ENCODE measurements around the gene SPAG16. TPM values are rescaled to one million over a fixed set of nuclear protein-coding genes. Genes with fewer than 3 reads are reported as not detected.

SPAG16 gene
- total RNA-seq, 1 experiment from 2014 or later = 0.30 TPM

- Histone ChIP-seq H2AFZ (ENCODE audit: low read depth, low read length, poor library complexity, severe bottlenecking) (no peak overlapping the region), H3K36me3 (ENCODE audit: control insufficient read depth in 1 of 2, insufficient read depth in 2 of 2, low read length in 2 of 2) (no peaks in the 10 kb centered on the region), H3K4me2 (ENCODE audit: low read length) (no peak overlapping the region), H3K4me1 (ENCODE audit: control insufficient read depth in 1 of 2, insufficient read depth in 2 of 2, low read length in 2 of 2) (0 out of 4 replicates have a peak, but pooled peaks cover 0 to 2% of the 10 kb centered on the region in 2 experiments), H3K9me3 (ENCODE audit: control insufficient read depth in 1 of 2, insufficient read depth in 1 of 2, low read depth in 1 of 2, low read length in 2 of 2) (no peaks in the 10 kb centered on the region), H3K9me2 (ENCODE audit: insufficient read depth) (no peaks in the 10 kb centered on the region), H3K4me3 (replicated peaks in 1 of 2; ENCODE audit: low read depth in 1 of 2, low read length in 2 of 2) (no peak overlapping the region), H3K79me2 (ENCODE audit: insufficient read depth, low read length) (no peaks in the 10 kb centered on the region), H3K27ac (ENCODE audit: low read depth, low read length) (no peak overlapping the region), H3K27me3 (ENCODE audit: insufficient read depth, low read length) (no peaks in the 10 kb centered on the region), H3K9ac (ENCODE audit: low read length) (no peak overlapping the region), H4K20me1 (ENCODE audit: insufficient read depth) (no peaks in the 10 kb centered on the region)
- intact Hi-C loops (cut with micrococcal nuclease) = no loop called here
- no TSS peak for BruUV-seq (replicated peaks)
- no peak for TF ChIP-seq ZNF274 (IDR thresholded peaks at IDR 0.05; ENCODE audit: low read depth, low read length)
- no peak for TF ChIP-seq SP1 (IDR thresholded peaks at IDR 0.05; ENCODE audit: low read depth)
- TF ChIP-seq ZBTB33 (IDR thresholded peaks at IDR 0.05; ENCODE audit: extremely low read depth, insufficient replicate concordance, low read length) = no peak
- TF ChIP-seq EZH2phosphoT487 (IDR thresholded peaks at IDR 0.05; ENCODE audit: borderline replicate concordance) = no peak
- TF ChIP-seq EGR1 (IDR thresholded peaks at IDR 0.05; ENCODE audit: low read depth) = no peak
- no peak for TF ChIP-seq TCF7L2 (IDR thresholded peaks at IDR 0.05; ENCODE audit: borderline replicate concordance, extremely low read depth, insufficient read depth, insufficient read length)
- ChIA-PET CTCF (no interaction called here), POLR2A (no interaction called here), RAD21 (ENCODE audit: low non-redundant PET in 1 of 2, low total read pairs in 2 of 2, uncharacterized antibody in 2 of 2, unreplicated experiment in 2 of 2) (no interaction called here)
- ATAC-seq = no peak
- DNase-seq (ENCODE audit: low read depth, low spot score) = no peak
Observed at GRCh38 chr2:213818436-213818835, 534.2 kb downstream of the SPAG16 start.

- ChIA-PET RAD21 (ENCODE audit: low non-redundant PET in 1 of 2, low total read pairs in 2 of 2, uncharacterized antibody in 2 of 2, unreplicated experiment in 2 of 2) (no interaction called here), POLR2A (no interaction called here), CTCF (no interaction called here)
- Histone ChIP-seq H3K27me3 (ENCODE audit: insufficient read depth, low read length) (no peaks in the 10 kb centered on the region), H3K4me1 (ENCODE audit: control insufficient read depth in 1 of 2, insufficient read depth in 2 of 2, low read length in 2 of 2) (peaks cover 4 to 9% of the 10 kb centered on the region in 2 experiments; a peak in 3 of 4 replicates), H3K79me2 (ENCODE audit: insufficient read depth, low read length) (no peaks in the 10 kb centered on the region), H3K9ac (ENCODE audit: low read length) (no peak overlapping the region), H4K20me1 (ENCODE audit: insufficient read depth) (no peaks in the 10 kb centered on the region), H3K27ac (ENCODE audit: low read depth, low read length) (no peak overlapping the region), H2AFZ (ENCODE audit: low read depth, low read length, poor library complexity, severe bottlenecking) (peak overlapping the region; percentile 35), H3K4me3 (replicated peaks in 1 of 2; ENCODE audit: low read depth in 1 of 2, low read length in 2 of 2) (no peak overlapping the region), H3K9me2 (ENCODE audit: insufficient read depth) (no peaks in the 10 kb centered on the region), H3K36me3 (ENCODE audit: control insufficient read depth in 1 of 2, insufficient read depth in 2 of 2, low read length in 2 of 2) (no peaks in the 10 kb centered on the region), H3K9me3 (ENCODE audit: control insufficient read depth in 1 of 2, insufficient read depth in 1 of 2, low read depth in 1 of 2, low read length in 2 of 2) (no peaks in the 10 kb centered on the region), H3K4me2 (ENCODE audit: low read length) (peak overlapping the region; percentile 32)
- ATAC-seq = no peak
- TF ChIP-seq JUND (IDR thresholded peaks at IDR 0.05) (peak; percentile 55), TCF7L2 (IDR thresholded peaks at IDR 0.05; ENCODE audit: borderline replicate concordance, extremely low read depth, insufficient read depth, insufficient read length) (no peak), SIN3A (IDR thresholded peaks at IDR 0.05; ENCODE audit: low read depth) (no peak), CBX3 (IDR thresholded peaks at IDR 0.05; ENCODE audit: low read depth) (0 out of 2 replicates have a peak, but pooled peaks have one; percentile 39), FOSL1 (IDR thresholded peaks at IDR 0.05; ENCODE audit: low read depth) (peak; percentile 78), ZBTB33 (IDR thresholded peaks at IDR 0.05; ENCODE audit: extremely low read depth, insufficient replicate concordance, low read length) (no peak)
- BruUV-seq (replicated peaks) = no TSS peak
- intact Hi-C loops (cut with micrococcal nuclease) = no loop called here
- DNase-seq (ENCODE audit: low read depth, low spot score) = peak; percentile 6
Observed at GRCh38 chr2:213834331-213834730, 550.1 kb downstream of the SPAG16 start.
